DMS53 (cell line): ENCODE results near the gene AMPD3.

Source experiments
- DNase-seq: peaks from one replicate; lab custom pipeline; 2025; lab: John Stamatoyannopoulos, UW

AMPD3 gene

GRCh38 chr11:10438458-10438857 is 16.6 kb upstream of the AMPD3 start:
- DNase-seq = no peak

GRCh38 chr11:10439351-10439750 is 15.7 kb upstream of the AMPD3 start:
- DNase-seq = no peak

GRCh38 chr11:10439924-10440323 is 15.1 kb upstream of the AMPD3 start:
- no peak for DNase-seq

- DNase-seq = no peak
Observed at GRCh38 chr11:10440401-10440800, 14.7 kb upstream of the AMPD3 start.

GRCh38 chr11:10441091-10441490 is 14.0 kb upstream of the AMPD3 start:
- no peak for DNase-seq

- DNase-seq = no peak
Observed at GRCh38 chr11:10441652-10442503, 13.2 kb upstream of the AMPD3 start.

- DNase-seq = no peak
Observed at GRCh38 chr11:10443152-10443551, 11.9 kb upstream of the AMPD3 start.

GRCh38 chr11:10443721-10444235 is 11.3 kb upstream of the AMPD3 start:
- no peak for DNase-seq

- no peak for DNase-seq
Observed at GRCh38 chr11:10444725-10445315, 10.2 kb upstream of the AMPD3 start.

- DNase-seq = no peak
Observed at GRCh38 chr11:10447445-10447844, 7.6 kb upstream of the AMPD3 start.

GRCh38 chr11:10450462-10451425 is 4.3 kb upstream of the AMPD3 start:
- DNase-seq = peak; percentile 93

GRCh38 chr11:10451426-10452116 is 3.5 kb upstream of the AMPD3 start:
- DNase-seq = no peak

- peak; percentile 44 for DNase-seq
Observed at GRCh38 chr11:10452211-10452767, 2.8 kb upstream of the AMPD3 start.

GRCh38 chr11:10453261-10453660 is 1.8 kb upstream of the AMPD3 start:
- DNase-seq = no peak

- DNase-seq = peak; percentile 93
Observed at GRCh38 chr11:10455637-10456487, 798 bp downstream of the AMPD3 start.

- DNase-seq = peak; percentile 82
Observed at GRCh38 chr11:10456519-10456918, 1.5 kb downstream of the AMPD3 start.

- no peak for DNase-seq
Observed at GRCh38 chr11:10457901-10458300, 2.8 kb downstream of the AMPD3 start.

- DNase-seq = no peak
Observed at GRCh38 chr11:10459029-10459970, 4.2 kb downstream of the AMPD3 start.

GRCh38 chr11:10460611-10461275 is 5.7 kb downstream of the AMPD3 start:
- no peak for DNase-seq
